Subcutaneous adipose tissue (tissue), 4 donors: Measurements from ENCODE around the gene CYB5D1. TPM values are rescaled to one million over a fixed set of nuclear protein-coding genes. Genes with fewer than 3 reads are reported as not detected.

Experiments
- CTCF ChIP-seq: fragments of 450-650 bp; IDR thresholded peaks from one replicate; pipeline ENCODE4 v1.5.1; 2016; ENCODE audit warnings: low read depth, mild to moderate bottlenecking, control low read depth, antibody characterized with exemption, moderate library complexity
- total RNA-seq, 4 donors: library from RNA; depleted of rRNA; stranded (reverse); fragments of >200 nt; gene quantifications; one replicate each; pipeline ENCODE4 v1.1.0, GENCODE V29; 2016

Gene CYB5D1
- total RNA-seq, 4 donors from 2014 or later = 4.1 to 7.7 (median 6.3) TPM

- TF ChIP-seq CTCF = no peak
Observed at GRCh38 chr17:7839190-7839875, 18.5 kb upstream of the CYB5D1 start.

- no peak for TF ChIP-seq CTCF
Observed at GRCh38 chr17:7839876-7840261, 17.9 kb upstream of the CYB5D1 start.

- no peak for TF ChIP-seq CTCF
Observed at GRCh38 chr17:7840441-7840840, 17.4 kb upstream of the CYB5D1 start.

- no peak for TF ChIP-seq CTCF
Observed at GRCh38 chr17:7840875-7841274, 16.9 kb upstream of the CYB5D1 start.

- no peak for TF ChIP-seq CTCF
Observed at GRCh38 chr17:7841396-7841914, 16.3 kb upstream of the CYB5D1 start.

GRCh38 chr17:7841915-7842379, 15.9 kb upstream of the CYB5D1 start:
- no peak for TF ChIP-seq CTCF

GRCh38 chr17:7842380-7843256, 15.2 kb upstream of the CYB5D1 start:
- TF ChIP-seq CTCF = no peak
